ENCODE measurements around the gene COL27A1.

The COL27A1 gene

DNA sequence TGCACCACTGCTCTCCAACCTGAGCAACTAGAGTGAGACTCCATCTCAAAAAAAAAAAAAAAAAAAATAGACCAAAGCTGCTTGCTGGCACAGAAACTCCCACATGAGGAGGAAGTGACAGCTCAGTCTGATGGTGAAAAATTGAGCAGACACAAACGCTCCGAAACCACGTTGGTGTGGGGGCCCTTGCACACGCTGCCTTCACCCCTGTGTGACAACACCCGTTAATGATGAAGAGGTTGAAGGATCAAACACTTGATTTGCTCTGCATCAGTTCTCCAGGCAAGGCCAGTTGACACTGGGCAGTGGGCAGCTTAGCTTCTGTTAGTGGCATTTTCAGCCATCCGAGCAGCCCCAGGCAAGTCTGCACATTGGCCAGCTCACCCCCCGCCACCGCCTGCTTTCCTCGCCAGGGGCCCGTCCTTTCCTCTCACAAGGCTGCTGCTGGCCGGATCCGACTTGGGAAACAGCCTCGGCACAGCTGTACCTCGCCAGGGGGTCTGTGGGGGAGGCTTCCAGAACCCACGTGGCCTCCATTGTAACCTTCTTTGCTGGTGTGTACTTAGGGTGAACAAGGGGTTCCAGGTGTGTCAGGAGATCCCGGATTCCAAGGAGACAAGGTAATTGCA, 79.8 kb downstream of the COL27A1 start:
- DNase-seq (ENCODE audit: extremely low read depth, low read depth): no peak
- TF ChIP-seq, protein P1, sequence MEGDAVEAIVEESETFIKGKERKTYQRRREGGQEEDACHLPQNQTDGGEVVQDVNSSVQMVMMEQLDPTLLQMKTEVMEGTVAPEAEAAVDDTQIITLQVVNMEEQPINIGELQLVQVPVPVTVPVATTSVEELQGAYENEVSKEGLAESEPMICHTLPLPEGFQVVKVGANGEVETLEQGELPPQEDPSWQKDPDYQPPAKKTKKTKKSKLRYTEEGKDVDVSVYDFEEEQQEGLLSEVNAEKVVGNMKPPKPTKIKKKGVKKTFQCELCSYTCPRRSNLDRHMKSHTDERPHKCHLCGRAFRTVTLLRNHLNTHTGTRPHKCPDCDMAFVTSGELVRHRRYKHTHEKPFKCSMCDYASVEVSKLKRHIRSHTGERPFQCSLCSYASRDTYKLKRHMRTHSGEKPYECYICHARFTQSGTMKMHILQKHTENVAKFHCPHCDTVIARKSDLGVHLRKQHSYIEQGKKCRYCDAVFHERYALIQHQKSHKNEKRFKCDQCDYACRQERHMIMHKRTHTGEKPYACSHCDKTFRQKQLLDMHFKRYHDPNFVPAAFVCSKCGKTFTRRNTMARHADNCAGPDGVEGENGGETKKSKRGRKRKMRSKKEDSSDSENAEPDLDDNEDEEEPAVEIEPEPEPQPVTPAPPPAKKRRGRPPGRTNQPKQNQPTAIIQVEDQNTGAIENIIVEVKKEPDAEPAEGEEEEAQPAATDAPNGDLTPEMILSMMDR (IDR thresholded peaks at IDR 0.05; ENCODE audit: low read depth, low read length): no peak

DNA sequence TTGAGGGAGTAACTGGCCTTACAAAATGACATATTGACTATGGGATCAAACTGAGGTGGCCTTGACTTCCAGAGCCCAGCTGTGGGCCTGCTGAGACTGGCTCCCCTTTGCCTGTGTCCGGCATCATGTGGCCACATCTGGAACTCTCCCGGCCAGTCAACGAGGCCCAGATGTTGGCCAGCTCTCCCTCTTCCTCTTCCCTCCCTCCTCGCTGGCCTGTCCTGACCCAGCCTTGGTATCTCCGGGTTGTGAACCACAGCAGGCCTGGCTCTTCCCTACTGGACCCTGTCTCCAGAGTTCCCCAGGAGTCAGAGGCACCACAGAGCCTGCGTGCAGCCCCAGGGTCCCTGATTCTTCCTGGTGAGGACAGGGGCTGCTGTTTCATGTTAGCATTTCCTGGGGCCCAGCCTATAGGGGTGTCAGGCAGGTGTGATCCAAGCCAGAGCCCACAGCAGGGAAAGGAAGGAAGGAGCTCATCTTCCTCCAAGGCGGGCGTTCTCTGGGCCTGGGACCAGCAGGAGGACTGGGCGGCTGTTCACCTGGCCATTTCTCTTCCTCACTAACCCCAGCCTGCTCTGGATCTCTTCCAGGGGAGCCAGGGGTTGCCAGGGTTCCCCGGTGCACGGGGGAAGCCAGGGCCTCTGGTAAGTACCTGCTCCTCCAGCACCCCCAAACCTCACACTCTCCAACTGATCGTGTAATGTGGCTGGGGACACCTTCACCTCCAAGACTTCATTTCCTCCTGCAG, 81.2 kb downstream of the COL27A1 start:
- TF ChIP-seq, protein P1 (IDR thresholded peaks at IDR 0.05; ENCODE audit: low read depth, low read length): no peak; the same call in 1 of the 2 replicates
- no peak for DNase-seq (ENCODE audit: extremely low read depth, low read depth)

DNA sequence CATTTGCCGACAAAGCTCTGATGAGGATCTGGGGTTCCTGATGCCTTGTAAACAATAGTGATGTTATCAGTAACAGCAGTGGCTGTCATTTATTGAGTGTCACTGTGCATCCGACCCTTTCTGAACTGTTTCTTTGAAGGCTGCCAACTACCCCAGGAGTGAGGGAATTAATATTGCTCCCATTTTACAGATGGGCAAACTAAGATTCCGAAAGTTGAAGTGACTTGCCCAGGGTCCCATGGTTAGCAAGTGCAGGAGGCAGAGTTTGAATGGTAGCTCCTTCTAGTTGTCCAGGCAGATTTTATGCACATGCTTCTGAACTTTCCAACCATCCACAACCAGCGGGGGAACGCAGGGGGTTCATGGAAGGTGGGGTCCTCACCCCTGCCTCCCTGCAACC, 81.9 kb downstream of the COL27A1 start:
- DNase-seq (ENCODE audit: extremely low read depth, low read depth): no peak
- TF ChIP-seq, protein P1 (IDR thresholded peaks at IDR 0.05; ENCODE audit: low read depth, low read length): no peak

DNA sequence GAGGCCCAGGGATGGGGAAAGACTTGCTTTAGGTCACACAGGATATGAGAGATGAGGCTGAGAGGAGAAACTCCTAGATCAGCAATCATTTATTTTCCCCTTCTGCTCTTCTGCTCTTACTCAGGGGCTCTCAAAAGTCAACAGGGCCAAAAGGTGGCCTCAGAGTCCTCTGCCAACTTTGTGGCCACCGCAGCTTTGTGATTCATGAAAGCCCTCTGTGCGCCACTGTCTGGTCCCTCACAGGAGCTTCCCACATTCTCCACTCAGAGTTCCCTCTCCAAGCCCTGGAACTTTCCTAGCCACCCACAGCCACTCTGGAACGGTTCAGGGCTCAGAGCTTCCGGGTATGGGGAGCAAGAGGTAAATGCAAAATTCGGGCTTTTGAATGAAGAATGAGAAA, 82.4 kb downstream of the COL27A1 start:
- DNase-seq (ENCODE audit: extremely low read depth, low read depth): no peak

DNA sequence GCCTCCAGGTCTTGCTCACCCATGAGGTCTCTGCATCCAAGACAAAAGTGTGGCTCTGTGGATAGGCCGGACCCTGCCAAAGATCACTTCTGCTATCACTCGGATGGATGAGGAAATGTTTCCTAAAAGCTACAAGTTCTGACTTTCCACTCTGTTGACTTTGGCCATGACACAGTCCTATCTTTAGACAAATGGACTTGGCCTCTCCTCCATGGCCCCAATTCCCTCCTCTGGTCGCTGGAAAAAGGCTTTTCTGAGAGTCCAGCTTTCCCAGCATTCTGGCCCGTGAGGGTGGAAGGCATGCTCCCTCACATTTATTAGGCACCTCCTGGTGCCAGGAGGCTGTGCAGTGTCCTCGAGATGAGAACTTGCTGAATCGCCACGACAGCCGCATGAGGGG, 83.1 kb downstream of the COL27A1 start:
- TF ChIP-seq, protein P1 (IDR thresholded peaks at IDR 0.05; ENCODE audit: low read depth, low read length): no peak
- no peak for DNase-seq (ENCODE audit: extremely low read depth, low read depth)

More for the DNA sequence above, 82.4 kb downstream of the COL27A1 start:
- TF ChIP-seq, protein P1 (IDR thresholded peaks at IDR 0.05; ENCODE audit: low read depth, low read length): no peak

DNA sequence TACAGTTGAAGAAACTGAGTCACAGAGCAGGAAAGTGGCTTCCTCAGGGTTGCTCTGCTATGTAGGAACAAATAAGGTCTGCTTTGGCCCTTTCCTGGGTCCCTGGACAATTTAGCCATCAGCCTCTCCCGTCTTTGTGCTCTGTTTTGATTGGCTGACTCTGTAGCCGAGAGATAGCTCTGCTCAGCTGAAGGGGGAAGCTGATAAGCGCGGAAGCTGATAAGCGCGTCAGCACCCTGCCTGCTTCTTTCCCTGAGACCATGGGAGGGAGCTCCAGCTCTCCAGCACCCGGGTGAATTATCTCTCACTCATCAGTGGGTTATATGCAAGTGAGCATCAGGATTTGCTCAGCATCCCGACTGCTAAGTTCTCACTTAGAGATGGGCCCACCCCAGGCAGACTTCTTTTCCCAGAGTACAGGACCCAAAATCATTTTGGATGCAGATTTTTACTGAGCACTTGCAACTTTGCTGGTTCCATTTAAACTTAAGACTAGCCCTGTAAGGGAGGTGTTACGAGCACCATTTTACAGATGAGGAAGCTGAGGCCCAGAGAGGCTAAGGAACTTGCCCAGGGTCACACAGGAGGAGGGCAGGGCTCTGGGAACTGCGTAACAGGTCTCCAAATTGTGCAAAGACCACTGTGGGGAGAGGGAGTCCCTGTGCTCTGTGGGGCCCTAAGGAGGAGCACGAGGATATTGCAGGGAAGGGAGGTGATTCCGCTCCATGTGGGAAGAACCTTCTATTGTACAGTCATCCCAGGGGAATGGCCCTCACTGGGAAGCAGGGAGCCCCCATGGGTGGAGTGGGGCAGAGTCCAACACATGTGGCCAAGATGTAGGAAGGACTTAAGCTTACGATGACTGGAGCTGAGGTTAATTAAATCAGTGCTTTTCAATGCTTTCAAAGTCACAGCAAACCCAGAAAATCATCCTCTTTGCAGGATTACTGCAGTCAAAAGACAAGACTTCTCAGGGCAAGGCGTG, 83.8 kb downstream of the COL27A1 start:
- TF ChIP-seq, protein P1 (IDR thresholded peaks at IDR 0.05; ENCODE audit: low read depth, low read length): peak; percentile 29
- no peak for DNase-seq (ENCODE audit: extremely low read depth, low read depth)

Measured in AG09319 (cell line).